ENCODE results near the gene MGAM2.
A peak's percentile ranks its signal among the peaks of the same experiment; 100 is the strongest.

The MGAM2 gene

DNA sequence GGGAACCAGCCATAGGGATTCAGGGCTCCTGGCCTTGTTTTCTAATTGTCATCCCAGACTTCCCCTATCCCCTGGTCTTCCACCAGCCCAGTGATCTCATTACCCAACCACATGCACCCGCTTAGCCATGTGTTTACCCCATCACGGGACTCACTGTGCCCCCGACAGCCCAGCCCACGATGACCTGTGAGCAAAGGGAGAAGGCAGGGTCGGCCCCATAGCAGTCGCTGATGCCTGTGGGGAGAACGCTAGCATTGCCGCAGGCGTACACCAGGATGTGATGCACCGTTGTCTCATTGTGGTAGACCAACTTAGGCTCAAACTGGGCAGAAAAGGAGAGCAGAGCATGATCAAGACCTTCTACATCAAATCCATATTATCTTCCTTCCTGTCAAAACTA is 132.3 kb downstream of the MGAM2 start:
- DNase-seq (ENCODE audit: low read depth): no peak
- TF ChIP-seq, protein P1, sequence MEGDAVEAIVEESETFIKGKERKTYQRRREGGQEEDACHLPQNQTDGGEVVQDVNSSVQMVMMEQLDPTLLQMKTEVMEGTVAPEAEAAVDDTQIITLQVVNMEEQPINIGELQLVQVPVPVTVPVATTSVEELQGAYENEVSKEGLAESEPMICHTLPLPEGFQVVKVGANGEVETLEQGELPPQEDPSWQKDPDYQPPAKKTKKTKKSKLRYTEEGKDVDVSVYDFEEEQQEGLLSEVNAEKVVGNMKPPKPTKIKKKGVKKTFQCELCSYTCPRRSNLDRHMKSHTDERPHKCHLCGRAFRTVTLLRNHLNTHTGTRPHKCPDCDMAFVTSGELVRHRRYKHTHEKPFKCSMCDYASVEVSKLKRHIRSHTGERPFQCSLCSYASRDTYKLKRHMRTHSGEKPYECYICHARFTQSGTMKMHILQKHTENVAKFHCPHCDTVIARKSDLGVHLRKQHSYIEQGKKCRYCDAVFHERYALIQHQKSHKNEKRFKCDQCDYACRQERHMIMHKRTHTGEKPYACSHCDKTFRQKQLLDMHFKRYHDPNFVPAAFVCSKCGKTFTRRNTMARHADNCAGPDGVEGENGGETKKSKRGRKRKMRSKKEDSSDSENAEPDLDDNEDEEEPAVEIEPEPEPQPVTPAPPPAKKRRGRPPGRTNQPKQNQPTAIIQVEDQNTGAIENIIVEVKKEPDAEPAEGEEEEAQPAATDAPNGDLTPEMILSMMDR (conservative IDR thresholded peaks at IDR 0.05; ENCODE audit: control insufficient read depth, insufficient read depth, low read depth, low read length): no peak
- no peak overlapping the region for H3K4me3 ChIP-seq (ENCODE audit: control insufficient read depth, low read depth, low read length)

GRCh38 chr7:142248166-142249160 is 136.9 kb downstream of the MGAM2 start:
- no peak overlapping the region for H3K4me3 ChIP-seq (ENCODE audit: control insufficient read depth, low read depth, low read length)
- no peak for DNase-seq (ENCODE audit: low read depth)
- TF ChIP-seq, protein P1 (conservative IDR thresholded peaks at IDR 0.05; ENCODE audit: control insufficient read depth, insufficient read depth, low read depth, low read length): no peak

DNA sequence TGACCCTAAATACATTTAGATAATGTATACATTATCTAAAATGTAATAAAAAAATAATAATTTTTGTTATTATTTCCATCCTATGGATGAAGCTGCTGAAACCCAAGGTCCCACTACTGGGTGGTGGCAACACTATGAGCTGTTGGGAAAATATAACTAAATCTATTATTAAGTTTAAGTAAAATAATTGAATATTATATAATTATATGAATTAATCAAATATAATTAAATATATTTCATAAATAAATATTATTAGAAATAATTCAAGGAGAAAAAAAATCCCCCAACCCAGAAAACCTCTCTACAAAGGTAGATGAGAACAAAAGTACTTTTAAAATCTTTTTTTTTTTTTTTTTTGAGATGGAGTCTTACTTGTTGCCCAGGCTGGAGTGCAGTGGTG is 138.4 kb downstream of the MGAM2 start:
- DNase-seq (ENCODE audit: low read depth): no peak
- TF ChIP-seq, protein P1 (conservative IDR thresholded peaks at IDR 0.05; ENCODE audit: control insufficient read depth, insufficient read depth, low read depth, low read length): no peak
- no peak overlapping the region for H3K4me3 ChIP-seq (ENCODE audit: control insufficient read depth, low read depth, low read length)

DNA sequence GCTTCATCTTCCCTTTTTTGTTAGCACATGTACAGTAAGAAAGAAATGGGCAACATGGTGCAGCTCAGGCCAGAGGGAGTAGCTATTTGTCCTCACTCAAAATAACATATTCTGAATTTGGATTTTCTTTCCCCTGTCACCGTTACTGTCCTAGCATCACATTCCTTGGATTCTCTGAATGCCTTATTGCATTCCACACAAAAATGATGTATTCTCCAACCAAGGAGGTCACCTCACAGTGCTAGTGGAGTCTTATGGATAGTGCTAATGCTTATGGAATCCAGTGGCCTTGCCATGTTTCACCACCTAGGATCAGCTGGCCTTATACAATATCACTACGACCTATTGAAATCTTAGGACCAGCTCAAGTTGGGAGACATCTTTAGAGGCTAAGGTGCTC is 139.2 kb downstream of the MGAM2 start:
- no peak for DNase-seq (ENCODE audit: low read depth)
- no peak overlapping the region for H3K4me3 ChIP-seq (ENCODE audit: control insufficient read depth, low read depth, low read length)
- TF ChIP-seq, protein P1 (conservative IDR thresholded peaks at IDR 0.05; ENCODE audit: control insufficient read depth, insufficient read depth, low read depth, low read length): no peak

- TF ChIP-seq, protein P1 (conservative IDR thresholded peaks at IDR 0.05; ENCODE audit: control insufficient read depth, insufficient read depth, low read depth, low read length): no peak
- DNase-seq (ENCODE audit: low read depth): no peak
- no peak within 1 kb of the TSS for H3K4me3 ChIP-seq (ENCODE audit: control insufficient read depth, low read depth, low read length)
Measured at GRCh38 chr7:142257958-142258357, 146.4 kb downstream of the MGAM2 start, which contains the start of gene PRSS58. PRSS58 (minus strand) TSS chr7:142258058; CDS start chr7:142257707, 351 bp downstream.

DNA sequence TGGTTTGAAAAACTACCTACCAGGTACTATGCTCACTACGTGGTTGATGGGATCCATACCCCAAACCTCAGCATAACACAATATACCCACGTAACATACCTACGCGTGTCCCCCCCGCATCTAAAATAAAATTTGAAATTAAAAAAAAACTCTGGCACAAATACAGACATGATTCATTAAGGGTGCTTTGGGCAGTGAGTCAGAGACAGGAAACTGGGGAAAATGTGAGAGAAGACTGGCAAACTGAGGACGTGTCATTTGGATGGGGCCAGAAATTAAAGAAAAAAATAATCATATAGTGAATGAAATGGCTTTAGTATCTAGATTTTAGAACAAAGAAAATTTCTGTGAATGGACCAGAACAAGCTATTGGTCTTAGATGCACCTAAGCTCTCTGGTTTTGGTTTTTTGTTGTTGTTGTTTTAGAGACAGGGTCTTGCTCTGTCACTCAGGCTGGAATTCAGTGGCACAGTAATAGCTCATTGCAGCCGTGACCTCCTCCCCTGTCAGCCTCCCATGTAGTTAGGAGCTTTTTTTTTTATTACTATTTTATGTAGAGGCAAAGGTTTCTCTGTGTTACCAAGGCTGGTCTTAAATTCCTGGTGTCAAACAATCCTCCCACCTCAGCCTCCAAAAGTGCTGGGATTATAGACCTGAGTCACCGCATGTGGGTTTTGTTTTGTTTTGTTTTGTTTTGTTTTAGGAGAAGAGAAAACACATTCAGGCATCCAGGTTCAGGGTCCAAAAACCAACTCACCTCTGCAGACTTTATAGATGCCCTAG is 152.3 kb downstream of the MGAM2 start:
- H3K4me3 ChIP-seq (ENCODE audit: control insufficient read depth, low read depth, low read length): no peak overlapping the region
- peak; percentile 76 for DNase-seq (ENCODE audit: low read depth)
- TF ChIP-seq, protein P1 (conservative IDR thresholded peaks at IDR 0.05; ENCODE audit: control insufficient read depth, insufficient read depth, low read depth, low read length): no peak
